ENCODE measurements around the gene COPE.
"Not testable (repeated sequence)": the region's sequence is repeated elsewhere in the genome, so short reads cannot be mapped to it uniquely, and the experiment has no call there.

The COPE gene

GRCh38 chr19:18955042-18955441, 35.9 kb upstream of the COPE start:
- no peak for TF ChIP-seq CTCF (IDR thresholded peaks at IDR 0.05)
- H3K4me3 ChIP-seq, result no peak overlapping the region
- H3K27ac ChIP-seq, result no peak overlapping the region
- DNase-seq (ENCODE audit: low spot score), result no peak

- Histone ChIP-seq H3K4me3 (no peak overlapping the region), H3K27ac (no peak overlapping the region)
- no peak for TF ChIP-seq CTCF (IDR thresholded peaks at IDR 0.05)
- no peak for DNase-seq (ENCODE audit: low spot score)
Observed at GRCh38 chr19:18954094-18954493, 34.9 kb upstream of the COPE start.

- H3K27ac ChIP-seq; H3K4me3 ChIP-seq; DNase-seq (ENCODE audit: low spot score): not testable (repeated sequence)
Observed at GRCh38 chr19:18952364-18953003, 33.3 kb upstream of the COPE start.

- no peak overlapping the region for H3K4me3 ChIP-seq
- TF ChIP-seq CTCF (IDR thresholded peaks at IDR 0.05), result no peak
- no peak overlapping the region for H3K27ac ChIP-seq
- DNase-seq (ENCODE audit: low spot score), result no peak
Observed at GRCh38 chr19:18951721-18952281, 32.6 kb upstream of the COPE start.

- DNase-seq (ENCODE audit: low spot score), result no peak
- Histone ChIP-seq H3K27ac (no peak overlapping the region), H3K4me3 (no peak overlapping the region)
- TF ChIP-seq CTCF (IDR thresholded peaks at IDR 0.05), result no peak
Observed at GRCh38 chr19:18949858-18950257, 30.7 kb upstream of the COPE start.

GRCh38 chr19:18948976-18949356, 29.8 kb upstream of the COPE start:
- no peak for TF ChIP-seq CTCF (IDR thresholded peaks at IDR 0.05)
- no peak for DNase-seq (ENCODE audit: low spot score)
- Histone ChIP-seq H3K27ac (no peak overlapping the region), H3K4me3 (no peak overlapping the region)

- H3K27ac ChIP-seq, result no peak overlapping the region
- TF ChIP-seq CTCF (IDR thresholded peaks at IDR 0.05), result no peak
- DNase-seq (ENCODE audit: low spot score), result no peak
- H3K4me3 ChIP-seq, result no peak overlapping the region
Observed at GRCh38 chr19:18948075-18948975, 29.1 kb upstream of the COPE start.

All from coronary artery (tissue), 2 donors.